Measurements from ENCODE around the gene KCNN4. TPM values are rescaled to one million over a fixed set of nuclear protein-coding genes. Genes with fewer than 3 reads are reported as not detected.

Gene KCNN4
- total and polyA plus RNA-seq, 2 donors (not counting 3 experiments of a cell fraction or from before 2014, with no cell fraction given): 0.29 TPM; not detected in 1

DNA sequence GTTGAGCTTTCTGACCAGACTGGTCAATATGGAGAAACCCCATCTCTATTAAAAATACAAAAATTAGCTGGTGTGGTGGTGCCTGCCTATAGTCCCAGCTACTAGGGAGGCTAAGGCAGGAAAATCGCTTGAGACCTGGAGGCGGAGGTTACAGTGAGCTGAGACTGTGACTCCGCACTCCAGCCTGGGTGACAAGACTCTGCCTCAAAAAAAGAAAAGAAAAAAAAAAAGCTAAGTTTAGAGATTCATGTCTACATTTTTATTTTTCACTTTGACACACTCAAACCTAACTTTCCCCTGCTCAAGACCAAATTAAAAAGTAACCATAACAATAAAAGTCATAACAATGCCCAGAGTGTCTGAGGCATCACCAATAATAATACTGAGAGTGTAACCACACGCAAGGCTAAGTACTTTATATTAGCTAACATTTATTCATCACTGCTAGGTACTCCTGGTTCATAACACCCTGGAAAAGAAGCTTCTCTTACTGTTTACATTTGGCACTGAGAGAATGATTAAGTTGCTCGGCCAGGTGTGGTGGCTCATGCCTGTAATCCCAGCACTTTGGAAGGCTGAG is 59.2 kb downstream of the KCNN4 start:
- no peak for FAIRE-seq

More for the DNA sequence above, 59.2 kb downstream of the KCNN4 start:
- no TSS peak for BruUV-seq (replicated peaks)
- ChIA-PET POLR2A (interaction anchor here (0.5 to 0.7 kb wide), 2 partner anchors 44 to 105 kb away, joined by 3 read pairs; partner anchors contain the start of gene ZNF283), CTCF (interaction anchor here (1.1 to 5.7 kb wide), 5 partner anchors 22 to 59 kb away, joined by 3 to 50 read pairs (median 4); partner anchors contain the start of gene PLAUR)
- dilution Hi-C loops (cut with MboI; ENCODE audit: extremely low pct_ligation_motif_present, low sequenced_read_pairs) (no loop called here), intact Hi-C loops (cut with micrococcal nuclease) (no loop called here)
- TF ChIP-seq, protein P1, sequence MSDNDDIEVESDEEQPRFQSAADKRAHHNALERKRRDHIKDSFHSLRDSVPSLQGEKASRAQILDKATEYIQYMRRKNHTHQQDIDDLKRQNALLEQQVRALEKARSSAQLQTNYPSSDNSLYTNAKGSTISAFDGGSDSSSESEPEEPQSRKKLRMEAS (IDR thresholded peaks at IDR 0.05; ENCODE audit: insufficient read depth, insufficient read length): no peak
- TF ChIP-seq FOS (IDR thresholded peaks at IDR 0.05; ENCODE audit: borderline replicate concordance, insufficient read depth, low read length): no peak
- TF ChIP-seq, protein P2, sequence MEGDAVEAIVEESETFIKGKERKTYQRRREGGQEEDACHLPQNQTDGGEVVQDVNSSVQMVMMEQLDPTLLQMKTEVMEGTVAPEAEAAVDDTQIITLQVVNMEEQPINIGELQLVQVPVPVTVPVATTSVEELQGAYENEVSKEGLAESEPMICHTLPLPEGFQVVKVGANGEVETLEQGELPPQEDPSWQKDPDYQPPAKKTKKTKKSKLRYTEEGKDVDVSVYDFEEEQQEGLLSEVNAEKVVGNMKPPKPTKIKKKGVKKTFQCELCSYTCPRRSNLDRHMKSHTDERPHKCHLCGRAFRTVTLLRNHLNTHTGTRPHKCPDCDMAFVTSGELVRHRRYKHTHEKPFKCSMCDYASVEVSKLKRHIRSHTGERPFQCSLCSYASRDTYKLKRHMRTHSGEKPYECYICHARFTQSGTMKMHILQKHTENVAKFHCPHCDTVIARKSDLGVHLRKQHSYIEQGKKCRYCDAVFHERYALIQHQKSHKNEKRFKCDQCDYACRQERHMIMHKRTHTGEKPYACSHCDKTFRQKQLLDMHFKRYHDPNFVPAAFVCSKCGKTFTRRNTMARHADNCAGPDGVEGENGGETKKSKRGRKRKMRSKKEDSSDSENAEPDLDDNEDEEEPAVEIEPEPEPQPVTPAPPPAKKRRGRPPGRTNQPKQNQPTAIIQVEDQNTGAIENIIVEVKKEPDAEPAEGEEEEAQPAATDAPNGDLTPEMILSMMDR (IDR thresholded peaks at IDR 0.05; ENCODE audit: extremely low read depth in 1 of 2, insufficient read depth in 1 of 2, low read depth in 1 of 2, low read length in 2 of 2): no peak
- no peak for TF ChIP-seq JUN (IDR thresholded peaks at IDR 0.05; ENCODE audit: borderline replicate concordance, insufficient read depth, insufficient read length, low read depth)
- TF ChIP-seq POLR2AphosphoS5 (IDR thresholded peaks at IDR 0.05; ENCODE audit: insufficient read depth, low read depth, low read length): no peak
- no peak for TF ChIP-seq GATA2 (IDR thresholded peaks at IDR 0.05; ENCODE audit: insufficient read depth, insufficient read length, low read depth, low read length)
- TF ChIP-seq EZH2 (IDR thresholded peaks at IDR 0.05; ENCODE audit: borderline replicate concordance, low read depth, low read length, severe bottlenecking): no peak
- TF ChIP-seq POLR2A (IDR thresholded peaks at IDR 0.05; ENCODE audit: low read depth, low read length): no peak
- no peak for TF ChIP-seq MYC (IDR thresholded peaks at IDR 0.05; ENCODE audit: low read depth, low read length)
- no peak for DNase-seq (ENCODE audit: low read depth, low spot score)
- peaks cover 5% of the 10 kb centered on the region for H3K4me1 ChIP-seq (ENCODE audit: control insufficient read depth, extremely low read depth, insufficient read depth, low read length)
- H2AFZ ChIP-seq (ENCODE audit: low read depth, low read length): no peak overlapping the region
- H4K20me1 ChIP-seq (replicated peaks; ENCODE audit: control insufficient read depth, extremely low read depth, insufficient read depth, low read length): no peaks in the 10 kb centered on the region
- H3K36me3 ChIP-seq (ENCODE audit: control insufficient read depth in 2 of 2, extremely low read depth in 1 of 2, insufficient read depth in 2 of 2, low read length in 2 of 2): no peaks in the 10 kb centered on the region
- no peak overlapping the region for H3K4me3 ChIP-seq (replicated peaks in 1 of 3; ENCODE audit: insufficient read depth in 1 of 3, low read depth in 1 of 3, low read length in 3 of 3)
- no peaks in the 10 kb centered on the region for H3K79me2 ChIP-seq (ENCODE audit: control insufficient read depth, insufficient read depth, low read length)
- H3K27me3 ChIP-seq (ENCODE audit: control insufficient read depth in 2 of 2, insufficient read depth in 2 of 2, low read length in 2 of 2): no peaks in the 10 kb centered on the region
- H3K9ac ChIP-seq (replicated peaks; ENCODE audit: extremely low read depth, insufficient read depth, low read length): no peak overlapping the region
- no peaks in the 10 kb centered on the region for H3K9me1 ChIP-seq (replicated peaks; ENCODE audit: control insufficient read depth, extremely low read depth, insufficient read depth, low read length)
- no peaks in the 10 kb centered on the region for H3K9me3 ChIP-seq (replicated peaks; ENCODE audit: control insufficient read depth, insufficient read depth, low read length)
- no peak overlapping the region for H3K4me2 ChIP-seq (ENCODE audit: insufficient read depth, low read length)
- H3K27ac ChIP-seq (ENCODE audit: insufficient read depth, low read depth, low read length): no peak overlapping the region
